Stimulated activated CD4-positive, alpha-beta T cell treated with anti-CD3 and anti-CD28 coated beads, Interleukin-12 subunit alpha, Interleukin-12 subunit beta, amount 100 ng/mL, for 48 hours (primary cell): ENCODE measurements around the gene RASSF3.

Experiments
- DNase-seq, 3 donors: peaks; one replicate each; pipeline ENCODE4 v3.0.0-alpha.2; 2020; ENCODE audit warnings: low read depth in 2 of 3, low spot score in 1 of 3

RASSF3 gene

GRCh38 chr12:64669270-64669842 is 59.1 kb downstream of the RASSF3 start:
- no peak for DNase-seq

DNA sequence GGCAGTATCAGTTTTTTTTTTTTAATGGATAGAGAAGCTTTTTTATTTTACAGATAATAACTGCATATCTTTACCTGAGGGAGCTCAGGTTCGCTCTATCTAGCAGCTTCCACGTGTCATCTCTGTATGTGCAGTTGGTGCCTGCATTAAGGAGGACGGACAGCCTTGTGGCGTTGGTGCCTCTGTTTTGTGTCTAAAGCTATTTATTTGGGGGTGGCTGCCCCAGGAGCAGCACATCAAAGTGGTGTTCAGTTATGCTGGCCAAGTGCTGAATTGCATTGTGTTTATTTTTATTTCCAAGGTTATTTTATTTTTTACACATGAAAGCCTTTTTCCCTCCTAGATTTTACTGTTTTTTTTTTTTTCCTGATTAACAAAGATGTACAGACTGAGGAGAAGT is 59.7 kb downstream of the RASSF3 start:
- DNase-seq: no peak

DNA sequence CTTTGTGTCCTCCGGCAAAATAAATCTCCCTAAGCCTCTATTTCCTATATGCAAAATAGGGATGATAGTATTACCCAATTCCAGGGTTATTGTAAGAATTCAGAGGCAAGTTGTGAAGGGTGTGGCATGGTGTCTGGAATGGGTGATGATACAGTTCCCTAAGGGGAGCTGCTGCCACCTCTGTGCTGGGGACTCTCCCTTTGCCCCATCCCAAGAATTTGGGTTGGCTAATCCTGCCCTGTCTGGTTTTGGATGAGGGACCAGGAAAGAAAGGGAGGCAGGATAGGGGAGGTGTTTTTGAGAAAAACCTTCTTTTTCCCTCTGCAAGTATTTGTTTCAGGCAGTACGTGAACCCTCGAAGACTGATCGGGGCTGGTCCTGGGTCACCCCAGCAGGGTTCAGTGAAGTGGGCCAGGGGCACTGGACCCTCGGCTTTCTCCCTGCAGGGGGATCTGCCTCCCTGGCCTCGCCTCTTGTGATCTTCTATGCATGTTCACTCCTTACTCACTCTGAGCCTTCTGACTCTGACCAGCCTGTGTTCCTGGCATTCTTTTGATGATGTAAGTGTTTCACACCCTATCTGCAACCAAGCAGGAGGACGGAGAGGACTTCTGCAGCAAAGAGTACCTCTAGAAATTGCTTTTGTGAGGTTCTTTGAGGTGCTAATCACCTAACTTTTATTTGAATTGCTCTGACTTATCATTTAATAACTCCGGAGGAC is 60.8 kb downstream of the RASSF3 start:
- no peak for DNase-seq

DNA sequence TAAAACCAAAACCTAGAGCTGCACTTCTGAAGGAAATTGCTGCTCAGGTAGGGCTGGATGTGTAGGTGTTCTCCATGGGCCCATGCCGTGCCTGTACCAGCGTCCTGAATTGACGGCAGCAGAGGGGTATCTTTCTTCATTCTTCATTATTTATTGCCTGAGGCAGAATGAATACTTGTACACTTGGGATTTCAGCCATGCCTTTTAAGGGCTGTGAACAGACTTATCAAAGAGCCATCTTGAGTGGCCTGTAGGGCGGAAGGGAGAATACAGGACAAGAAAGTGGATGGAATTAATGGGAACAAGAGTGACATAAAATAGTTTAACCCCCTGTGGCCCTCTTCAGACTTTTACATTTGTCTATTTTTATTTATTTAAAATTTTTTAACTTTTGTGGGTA is 61.4 kb downstream of the RASSF3 start:
- DNase-seq: no peak

DNA sequence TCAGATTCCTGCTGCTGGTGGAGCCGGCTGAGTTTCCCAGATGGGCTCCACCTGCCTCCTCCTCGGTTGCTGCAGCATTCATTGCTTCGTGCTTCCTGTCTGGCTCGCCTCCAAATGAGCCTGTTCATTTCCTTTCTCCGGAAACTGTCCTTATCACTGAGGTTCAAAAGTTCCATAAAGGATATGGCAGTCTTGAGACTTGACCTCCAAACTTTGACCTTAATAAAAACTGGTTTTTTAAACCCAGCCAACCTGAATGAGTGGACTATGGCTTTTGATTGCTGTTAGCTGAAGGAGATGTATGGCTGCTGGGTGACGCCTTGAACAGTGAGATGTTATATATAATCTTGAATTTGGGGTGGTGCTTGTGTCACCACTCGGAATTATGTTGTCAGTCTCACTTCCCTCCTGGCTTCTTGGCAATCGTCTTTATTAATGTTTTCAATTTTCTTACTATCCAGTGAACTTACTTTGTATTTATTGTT is 62.7 kb downstream of the RASSF3 start:
- DNase-seq: no peak

DNA sequence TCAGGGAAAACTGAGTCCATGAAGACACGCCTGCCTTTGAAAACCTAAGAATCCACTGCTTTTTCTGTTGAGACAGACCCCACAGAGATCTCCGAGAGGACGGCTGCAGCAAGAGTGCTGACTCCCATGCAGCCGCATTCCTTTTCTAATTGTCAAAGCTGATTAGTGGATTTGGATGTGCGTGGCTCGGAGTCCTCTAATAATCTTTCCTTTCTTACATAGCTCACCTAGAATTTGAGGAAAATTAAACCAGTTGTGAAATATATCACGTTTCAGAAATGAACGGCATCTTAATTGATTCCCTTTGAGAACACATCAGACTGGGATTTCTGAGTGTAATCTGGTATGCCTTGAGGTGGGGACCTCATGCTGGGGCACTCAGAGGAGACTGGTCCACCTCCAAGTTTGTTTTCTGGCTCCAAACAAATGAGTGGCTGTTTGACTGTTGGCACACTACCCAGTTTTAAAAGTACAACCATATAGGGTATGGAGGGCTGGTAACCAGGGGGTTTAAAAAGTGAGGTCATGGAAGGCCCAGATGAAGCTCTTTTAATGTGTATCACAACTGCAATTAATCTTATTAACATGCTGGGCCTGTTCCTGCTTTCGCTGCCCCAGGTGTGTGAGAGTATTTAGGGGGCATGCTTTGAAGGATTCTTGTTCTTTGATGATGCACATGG is 63.3 kb downstream of the RASSF3 start:
- no peak for DNase-seq

DNA sequence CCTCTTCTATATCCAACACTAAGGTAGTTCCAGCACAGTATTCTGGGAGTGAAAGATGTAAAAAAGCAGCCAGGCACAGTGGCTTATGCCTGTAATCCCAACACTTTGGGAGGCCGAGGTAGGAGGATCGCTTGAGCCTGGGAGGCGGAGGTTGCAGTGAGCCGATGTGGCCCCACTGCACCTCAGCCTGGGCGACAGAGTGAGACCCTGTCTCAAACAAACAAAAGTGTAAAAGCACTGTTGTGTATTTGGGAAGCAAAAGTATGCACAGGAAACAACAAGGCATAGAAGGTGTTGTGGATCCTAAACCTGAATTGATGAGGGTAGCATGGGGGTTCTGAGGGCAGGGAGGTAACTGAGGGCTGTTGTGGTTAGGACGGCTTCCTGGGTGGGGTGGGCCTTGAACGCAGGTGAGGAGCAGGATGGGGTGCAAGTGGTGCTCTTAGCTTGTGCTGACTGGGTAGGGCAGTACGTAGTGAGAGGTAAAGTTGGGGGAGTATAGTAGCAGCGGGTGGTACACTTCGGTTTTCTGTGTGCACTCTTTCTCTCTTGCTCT is 64.2 kb downstream of the RASSF3 start:
- no peak for DNase-seq

- no peak for DNase-seq
These were observed 65.5 kb downstream of the RASSF3 start for GRCh38 chr12:64675795-64676194.

GRCh38 chr12:64678248-64678647 is 68.0 kb downstream of the RASSF3 start:
- no peak for DNase-seq

GRCh38 chr12:64678835-64679234 is 68.5 kb downstream of the RASSF3 start:
- DNase-seq: no peak

DNA sequence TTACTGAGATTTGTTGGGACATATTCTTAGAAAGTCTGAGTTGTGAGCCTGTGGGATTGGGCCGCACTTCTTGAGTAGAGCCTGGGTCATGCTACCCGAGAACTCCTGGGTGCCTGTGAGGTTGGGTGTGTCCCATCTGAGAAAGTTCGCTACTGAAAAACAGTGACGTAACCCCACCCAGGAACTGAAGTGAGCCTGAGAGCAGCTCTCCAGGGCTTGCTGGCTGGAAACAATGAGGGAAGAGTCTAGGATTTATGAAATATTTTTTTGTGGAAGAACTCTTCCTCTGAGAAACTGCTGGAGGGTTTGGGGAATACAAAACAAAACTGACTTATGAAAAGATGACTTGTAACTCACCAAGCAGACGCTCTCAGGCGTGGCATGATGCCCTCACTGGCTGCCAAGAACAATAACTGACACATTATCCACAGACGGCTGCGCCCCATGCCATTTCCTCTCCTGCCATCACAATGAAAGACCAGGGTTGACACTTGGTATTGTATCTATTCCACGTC is 69.2 kb downstream of the RASSF3 start:
- DNase-seq: no peak

GRCh38 chr12:64680235-64680634 is 69.9 kb downstream of the RASSF3 start:
- no peak for DNase-seq

- no peak for DNase-seq
These were observed 71.1 kb downstream of the RASSF3 start for GRCh38 chr12:64681200-64682052.

DNA sequence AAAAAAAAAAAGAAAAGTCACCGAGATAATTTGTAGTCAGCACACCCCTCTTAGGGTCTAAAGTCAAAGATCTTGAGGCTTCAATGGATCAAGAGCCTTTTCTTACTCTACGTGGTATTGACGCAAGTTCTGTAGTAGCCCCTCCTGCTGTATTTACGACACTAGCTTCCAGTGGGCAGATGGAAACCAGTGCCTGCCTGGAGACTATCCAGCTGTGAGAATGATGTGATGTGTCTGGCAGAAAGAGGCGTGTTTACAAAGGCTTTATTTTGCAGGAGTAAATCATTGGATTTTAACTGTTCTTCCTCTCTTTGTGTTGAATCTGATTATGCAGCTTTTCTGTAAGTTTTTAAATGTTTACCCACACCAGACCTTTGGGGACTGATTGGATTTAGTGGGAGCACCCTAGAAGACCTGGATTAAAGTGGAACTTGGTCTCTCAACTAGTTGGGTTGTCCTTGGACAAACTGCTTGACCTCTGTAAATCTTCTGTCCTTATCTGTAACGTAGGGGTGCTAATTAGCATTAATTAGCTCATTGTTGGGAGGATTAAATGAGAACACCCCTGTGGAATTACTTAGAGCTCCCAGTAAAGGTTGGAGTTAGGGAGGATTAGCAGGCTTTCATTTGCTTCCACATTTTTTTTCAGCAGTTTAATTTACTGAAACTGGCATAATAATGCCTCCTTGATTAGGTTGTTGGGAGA is 72.4 kb downstream of the RASSF3 start:
- no peak for DNase-seq

DNA sequence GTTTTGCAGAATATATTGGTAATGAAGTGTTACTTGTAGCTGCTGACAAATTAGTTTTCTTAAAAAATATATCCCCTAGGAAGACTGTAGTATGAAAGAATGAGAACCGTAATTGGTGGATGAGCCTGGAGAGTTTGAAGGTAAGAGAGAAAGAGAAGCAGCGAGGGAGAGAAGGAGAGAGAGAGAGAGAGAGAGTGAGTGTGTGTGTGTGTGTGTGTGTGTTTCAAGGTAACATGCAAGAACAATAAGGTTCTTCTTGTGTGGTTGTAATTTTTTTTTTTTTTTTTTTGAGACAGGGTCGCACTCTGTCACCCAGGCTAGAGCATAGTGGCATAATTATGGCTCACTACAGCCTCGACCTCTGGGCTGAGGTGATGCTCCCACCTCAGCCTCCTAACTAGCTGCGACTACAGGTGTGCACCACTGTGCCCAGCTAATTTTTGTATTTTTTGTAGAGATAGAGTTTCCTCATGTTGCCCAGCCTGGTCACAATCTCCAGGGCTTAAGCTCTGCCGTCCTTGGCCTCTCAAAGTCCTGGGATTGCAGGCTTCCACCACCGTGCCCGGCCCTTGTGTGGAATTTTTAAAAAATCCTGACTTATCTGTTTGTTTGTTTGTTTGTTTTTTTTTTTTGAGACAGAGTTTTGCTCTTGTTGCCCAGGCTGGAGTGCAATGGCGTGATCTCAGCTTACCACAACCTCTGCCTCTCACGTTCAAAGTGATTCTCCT is 73.7 kb downstream of the RASSF3 start:
- no peak for DNase-seq

DNA sequence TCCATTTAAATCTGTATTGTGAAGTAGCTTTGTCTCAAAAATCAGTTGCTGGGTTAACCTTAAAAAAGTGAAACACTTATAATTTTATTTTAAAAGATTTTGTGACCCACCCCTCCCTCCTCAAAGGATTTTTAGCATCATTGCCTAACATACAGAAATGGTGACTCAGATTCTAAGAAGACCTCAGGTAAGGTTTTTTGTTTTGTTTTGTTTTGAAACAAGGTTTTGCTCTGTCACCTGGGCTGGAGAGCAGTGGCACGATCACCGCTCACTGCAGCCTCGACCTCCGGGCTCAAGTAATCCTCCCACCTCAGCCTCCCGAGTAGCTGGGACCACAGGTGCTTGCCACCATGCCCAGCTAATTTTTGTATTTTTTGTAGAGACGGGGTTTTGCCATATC is 74.8 kb downstream of the RASSF3 start:
- DNase-seq: no peak

GRCh38 chr12:64685605-64686004 is 75.3 kb downstream of the RASSF3 start:
- no peak for DNase-seq

- DNase-seq: no peak
These were observed 77.5 kb downstream of the RASSF3 start for GRCh38 chr12:64687816-64688215.

- no peak for DNase-seq
These were observed 77.9 kb downstream of the RASSF3 start for GRCh38 chr12:64688219-64688618.

GRCh38 chr12:64688715-64689114 is 78.4 kb downstream of the RASSF3 start:
- DNase-seq: no peak
